ENCODE measurements around the gene CTSD.

Gene CTSD

GRCh38 chr11:1737080-1737757, 26.5 kb downstream of the CTSD start:
- no peak for FAIRE-seq
- DNase-seq (ENCODE audit: insufficient read length, low spot score), result no peak
- no peak for TF ChIP-seq CTCF (IDR thresholded peaks at IDR 0.05; ENCODE audit: insufficient read depth, missing control alignments)

- no peak for FAIRE-seq
- TF ChIP-seq CTCF (IDR thresholded peaks at IDR 0.05; ENCODE audit: insufficient read depth, missing control alignments), result no peak
- DNase-seq (ENCODE audit: insufficient read length, low spot score), result no peak
These were observed 27.2 kb downstream of the CTSD start for GRCh38 chr11:1736447-1736992.

GRCh38 chr11:1735271-1735670, 28.5 kb downstream of the CTSD start:
- FAIRE-seq (no peak), DNase-seq (ENCODE audit: insufficient read length, low spot score) (no peak)
- no peak for TF ChIP-seq CTCF (IDR thresholded peaks at IDR 0.05; ENCODE audit: insufficient read depth, missing control alignments)

GRCh38 chr11:1734641-1735081, 29.1 kb downstream of the CTSD start:
- FAIRE-seq (no peak), DNase-seq (ENCODE audit: insufficient read length, low spot score) (no peak)
- no peak for TF ChIP-seq CTCF (IDR thresholded peaks at IDR 0.05; ENCODE audit: insufficient read depth, missing control alignments)

GRCh38 chr11:1733716-1734640, 29.7 kb downstream of the CTSD start:
- TF ChIP-seq CTCF (IDR thresholded peaks at IDR 0.05; ENCODE audit: insufficient read depth, missing control alignments), result no peak
- no peak for DNase-seq (ENCODE audit: insufficient read length, low spot score)
- no peak for FAIRE-seq

GRCh38 chr11:1733009-1733715, 30.6 kb downstream of the CTSD start:
- no peak for TF ChIP-seq CTCF (IDR thresholded peaks at IDR 0.05; ENCODE audit: insufficient read depth, missing control alignments)
- FAIRE-seq (no peak), DNase-seq (ENCODE audit: insufficient read length, low spot score) (no peak)

Data from D721Med (cell line).